Spinal cord (tissue), 10 donors: Measurements from ENCODE around the gene ZBTB7B. TPM values are rescaled to one million over a fixed set of nuclear protein-coding genes. Genes with fewer than 3 reads are reported as not detected.
A peak's percentile ranks its signal among the peaks of the same experiment; 100 is the strongest.

Experiments
- DNase-seq, 6 donors: peaks; one replicate each; pipeline versions ENCODE4 v3.0.0 to v3.0.0-alpha.2; 2013 to 2015; ENCODE audit warnings: low spot score in 6 of 6, low read depth in 4 of 6
- H3K27ac ChIP-seq: one replicate; pipeline ENCODE4 v1.5.1; 2013; ENCODE audit warnings: low read depth, low read length, control low read depth
- H3K27me3 ChIP-seq: one replicate; pipeline ENCODE4 v1.6.1; 2013; ENCODE audit warnings: low read length; ENCODE audit not compliant: control insufficient read depth, insufficient read depth
- H3K36me3 ChIP-seq: one replicate; pipeline ENCODE4 v1.6.1; 2013; ENCODE audit warnings: low read length; ENCODE audit not compliant: control insufficient read depth, insufficient read depth
- H3K4me1 ChIP-seq: one replicate; pipeline ENCODE4 v1.6.1; 2013; ENCODE audit warnings: low read length; ENCODE audit not compliant: control insufficient read depth, insufficient read depth
- H3K4me3 ChIP-seq: one replicate; pipeline ENCODE4 v1.5.1; 2013; ENCODE audit warnings: low read depth, low read length, control low read depth
- H3K9me3 ChIP-seq: one replicate; pipeline ENCODE4 v1.6.1; 2013; ENCODE audit warnings: low read length; ENCODE audit not compliant: control insufficient read depth, insufficient read depth
- WGBS: methylation state at CpG from one replicate; pipeline ENCODE4 v1.1.5; 2013; ENCODE audit warnings: missing lambda C conversion rate; ENCODE audit not compliant: insufficient coverage; 5-methylcytosine and 5-hydroxymethylcytosine counted together
- long read RNA-seq, 4 donors: transcript quantifications; one replicate each; lab custom pipeline, GENCODE V29; 2026
- polyA plus RNA-seq, 2 donors: library from polyadenylated mRNA; unstranded; fragments of 120-200 nt; gene quantifications; one replicate each; pipeline ENCODE4 v1.2.1, GENCODE V29; 2013; ENCODE audit not compliant: insufficient read length in 2 of 2
- total RNA-seq, 2 donors: library from RNA; depleted of rRNA in 1 of 2; stranded (reverse); fragments of 120-200 nt in 1 of 2; fragments of >200 nt in 1 of 2; gene quantifications; one replicate each; pipeline versions ENCODE4 v1.2.3 to v1.2.4, GENCODE V29; 2013 to 2014
- donor health status: healthy.

Gene ZBTB7B
- total RNA-seq = 10 to 100 TPM in 1 of 2 donors, 1 to 10 TPM in 1; 7.3 to 10.7 TPM
- 1 to 10 TPM; 8.7 to 9.0 TPM for polyA plus RNA-seq
- long read RNA-seq, donor 1 = 0 reads
- long read RNA-seq, donor 2 = 0 reads
- long read RNA-seq, donor 3, partial matches to known transcripts = 0 of 1 reads
- long read RNA-seq, donor 3, other reads (novel, unspliced or antisense) = 0 of 1 reads
- long read RNA-seq, donor 4, partial matches to known transcripts = 0 of 8 reads
- long read RNA-seq, donor 4, other reads (novel, unspliced or antisense) = 0 of 8 reads

DNA sequence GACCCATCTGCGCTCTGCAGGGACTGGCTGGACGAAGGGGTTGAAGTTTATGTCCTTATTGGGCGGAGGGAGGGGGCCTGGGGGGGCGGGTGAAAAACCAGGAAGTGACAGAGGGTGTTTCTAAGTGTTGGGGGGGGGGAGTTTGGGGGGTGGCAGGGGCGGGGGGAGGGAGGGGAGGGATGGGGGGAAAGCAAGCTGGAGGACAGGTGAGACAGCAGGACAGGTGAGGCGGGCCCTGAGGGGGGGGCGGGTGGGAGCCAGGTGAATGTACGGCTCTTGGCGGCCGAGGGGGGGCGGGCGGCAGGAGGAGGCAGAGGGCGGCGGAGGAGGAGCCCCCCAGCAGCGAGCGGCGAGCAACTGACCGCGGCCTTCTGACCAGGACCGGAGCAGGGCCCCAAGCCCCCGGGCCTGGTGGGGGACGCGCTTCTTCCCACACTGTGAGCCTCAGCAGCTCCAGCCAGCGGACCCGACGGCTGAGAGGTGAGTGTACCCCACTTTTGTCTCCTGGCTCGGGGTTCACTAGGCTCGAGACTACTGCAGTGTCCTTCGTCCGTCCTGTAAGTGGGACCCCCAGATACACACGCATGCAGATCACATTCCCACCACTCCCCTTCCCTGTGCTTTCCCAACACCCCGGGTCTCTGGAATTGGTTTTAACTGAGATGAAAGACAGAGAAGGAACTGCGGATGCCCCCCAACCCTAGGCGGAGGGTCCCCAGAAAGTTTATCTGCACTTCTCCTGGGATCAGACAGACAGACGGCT is at the start of gene ZBTB7B:
ZBTB7B (plus strand) TSS at position 339 of the 763 bp plus-strand sequence. CDS start 11,859 bp downstream, outside the sequence.
- H3K27me3 ChIP-seq = peaks cover 4% of the 10 kb centered on the region
- H3K4me3 ChIP-seq = peak within 1 kb of the TSS; percentile 68
- H3K4me1 ChIP-seq = peaks cover 79% of the 10 kb centered on the region
- H3K36me3 ChIP-seq = peaks cover 2% of the 10 kb centered on the region
- 2% methylated on average over 25 of the region's 35 CpGs for WGBS
- H3K9me3 ChIP-seq = no peaks in the 10 kb centered on the region
- DNase-seq = peak in 1 of 6 donors; percentile 43
- H3K27ac ChIP-seq = peak within 1 kb of the TSS; percentile 87

DNA sequence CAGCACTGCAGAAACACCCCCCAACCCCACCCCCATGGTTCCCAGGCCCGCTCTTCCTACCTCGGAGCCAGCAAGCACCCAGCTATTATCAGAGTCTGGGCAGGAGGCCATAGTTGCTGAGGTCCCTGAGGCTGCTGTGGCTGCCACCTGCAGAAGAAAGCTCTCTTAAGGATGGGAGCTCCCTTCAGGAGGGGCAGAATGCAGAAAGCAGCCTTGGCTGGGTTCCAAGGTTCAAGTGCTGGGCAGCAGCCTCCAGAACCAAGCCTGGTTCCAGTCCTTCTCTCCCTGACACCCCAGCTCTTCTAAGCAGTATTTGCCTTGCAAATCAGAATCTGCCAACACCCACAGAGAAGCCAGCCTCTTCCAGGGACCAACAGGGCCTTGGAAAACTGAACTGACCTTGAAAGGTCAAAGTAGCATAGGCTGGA is 49.0 kb upstream of the ZBTB7B start:
- H3K9me3 ChIP-seq = no peaks in the 10 kb centered on the region
- WGBS = 71% methylated on average over 2 of the region's 2 CpGs
- H3K27ac ChIP-seq = no peak overlapping the region
- H3K27me3 ChIP-seq = no peaks in the 10 kb centered on the region
- DNase-seq = no peak
- H3K4me1 ChIP-seq = peaks cover 59% of the 10 kb centered on the region
- H3K36me3 ChIP-seq = peaks cover 32% of the 10 kb centered on the region
- H3K4me3 ChIP-seq = no peak overlapping the region

DNA sequence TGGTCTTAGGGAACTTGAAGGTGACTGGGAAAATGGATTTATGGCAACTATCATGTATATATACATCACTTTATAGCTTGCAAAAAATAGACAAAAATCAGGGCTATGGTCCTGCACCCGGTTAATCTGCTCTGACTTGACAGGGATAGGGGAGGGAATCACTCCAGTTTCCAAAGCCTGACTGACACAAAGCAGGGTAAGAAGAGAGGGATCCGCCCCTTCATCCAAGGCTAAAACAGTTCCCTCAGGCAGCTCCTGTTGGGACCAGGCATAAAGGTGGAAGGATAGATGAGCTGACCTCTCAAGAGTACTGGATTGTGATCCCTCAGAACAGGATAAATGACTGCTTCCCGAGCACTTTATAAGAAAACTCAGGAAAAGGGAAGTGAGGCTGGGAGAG is 48.1 kb upstream of the ZBTB7B start:
- Histone ChIP-seq H3K27ac (peak overlapping the region; percentile 76), H3K4me1 (peaks cover 68% of the 10 kb centered on the region), H3K9me3 (no peaks in the 10 kb centered on the region), H3K27me3 (no peaks in the 10 kb centered on the region), H3K4me3 (no peak overlapping the region), H3K36me3 (peaks cover 41% of the 10 kb centered on the region)
- no CpG with 5 or more reads among the region's 3 CpGs for WGBS
- no peak for DNase-seq

DNA sequence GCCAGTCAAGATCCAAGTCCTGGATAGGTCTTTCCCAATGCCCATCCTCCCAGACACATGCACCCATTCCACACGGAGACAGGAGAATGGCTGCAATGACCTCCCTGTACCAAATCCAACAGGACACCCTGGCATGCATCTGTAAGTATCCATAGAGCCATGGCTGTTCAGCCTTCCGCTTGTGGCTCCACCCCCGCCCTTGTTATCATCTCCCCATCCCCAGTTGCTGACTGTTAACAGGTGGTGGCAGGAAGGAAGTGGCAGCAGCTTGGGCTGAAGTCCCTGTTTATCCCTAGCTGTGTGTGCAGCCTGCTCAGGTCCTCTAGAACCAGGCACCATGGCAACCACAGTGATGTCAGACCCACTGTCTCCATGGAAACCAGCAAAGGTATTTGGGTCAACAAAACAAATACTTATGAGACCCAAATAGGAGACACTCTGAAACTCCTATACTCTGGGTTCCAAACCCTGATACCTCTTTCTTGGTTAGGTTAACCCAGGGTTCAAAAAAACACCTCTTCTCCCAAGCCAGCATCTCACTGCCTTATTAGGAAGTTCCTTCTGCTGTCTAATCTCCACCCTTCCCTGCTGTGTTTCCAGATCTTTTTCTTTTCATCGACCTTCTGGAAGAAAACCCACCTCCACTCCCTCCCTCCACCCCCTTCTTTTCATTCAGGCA is 47.4 kb upstream of the ZBTB7B start:
- no peaks in the 10 kb centered on the region for H3K27me3 ChIP-seq
- peak overlapping the region; percentile 42 for H3K4me3 ChIP-seq
- no peaks in the 10 kb centered on the region for H3K9me3 ChIP-seq
- 4% methylated on average over 2 of the region's 4 CpGs for WGBS
- DNase-seq = peak in 2 of 6 donors; percentile 85 to 87
- peak overlapping the region; percentile 81 for H3K27ac ChIP-seq
- H3K4me1 ChIP-seq = peaks cover 68% of the 10 kb centered on the region
- peaks cover 45% of the 10 kb centered on the region for H3K36me3 ChIP-seq

DNA sequence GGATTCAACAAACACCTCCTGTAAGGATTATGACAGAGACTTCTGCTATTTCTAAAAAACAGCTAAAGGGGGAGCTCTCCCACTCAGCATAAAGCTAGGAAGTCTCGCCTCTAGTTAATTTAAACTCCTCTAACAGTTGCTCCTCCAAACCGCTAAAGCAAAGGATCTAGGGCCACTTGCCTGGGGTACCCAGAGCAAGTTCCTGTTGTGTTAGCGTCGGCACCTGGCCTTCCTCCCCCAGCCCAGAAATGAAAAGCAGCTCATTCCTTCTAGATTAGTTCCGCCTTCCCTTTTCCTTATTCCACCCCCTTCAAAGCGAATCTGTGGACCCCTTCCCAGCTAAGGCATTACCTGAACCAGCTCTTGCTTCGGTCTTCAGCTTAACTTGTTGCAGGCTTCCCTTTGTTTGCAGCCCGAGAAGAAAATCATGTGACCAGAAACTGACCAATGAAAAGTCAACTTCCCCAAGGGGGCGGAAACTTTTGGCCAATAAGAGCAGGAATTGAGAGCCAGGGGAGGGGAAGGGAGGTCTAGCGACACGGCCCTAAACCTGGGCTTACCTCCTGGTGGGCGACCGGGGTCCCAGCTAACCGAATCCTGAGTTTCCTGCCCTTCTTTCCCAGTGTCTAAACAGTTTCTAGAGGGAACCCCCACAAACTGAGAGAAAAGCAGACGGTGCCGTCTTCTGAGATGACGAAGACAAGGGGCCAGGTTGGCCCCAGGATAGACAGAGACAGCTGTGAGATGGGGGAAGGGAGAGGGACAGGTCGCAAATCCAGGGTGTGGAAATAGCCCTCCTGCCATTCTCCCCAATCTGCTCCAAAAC is 46.7 kb upstream of the ZBTB7B start, which contains the start of gene PBXIP1:
PBXIP1 (minus strand) TSS at position 382 of the 826 bp plus-strand sequence. CDS start 2,378 bp downstream, outside the sequence.
- peak in 5 of 6 donors; percentile 83 to 98 (median 91) for DNase-seq
- peaks cover 71% of the 10 kb centered on the region for H3K4me1 ChIP-seq
- peak within 1 kb of the TSS; percentile 42 for H3K4me3 ChIP-seq
- 0% methylated on average over 14 of the region's 18 CpGs for WGBS
- peak within 1 kb of the TSS; percentile 81 for H3K27ac ChIP-seq
- no peaks in the 10 kb centered on the region for H3K9me3 ChIP-seq
- no peaks in the 10 kb centered on the region for H3K27me3 ChIP-seq
- H3K36me3 ChIP-seq = peaks cover 37% of the 10 kb centered on the region

DNA sequence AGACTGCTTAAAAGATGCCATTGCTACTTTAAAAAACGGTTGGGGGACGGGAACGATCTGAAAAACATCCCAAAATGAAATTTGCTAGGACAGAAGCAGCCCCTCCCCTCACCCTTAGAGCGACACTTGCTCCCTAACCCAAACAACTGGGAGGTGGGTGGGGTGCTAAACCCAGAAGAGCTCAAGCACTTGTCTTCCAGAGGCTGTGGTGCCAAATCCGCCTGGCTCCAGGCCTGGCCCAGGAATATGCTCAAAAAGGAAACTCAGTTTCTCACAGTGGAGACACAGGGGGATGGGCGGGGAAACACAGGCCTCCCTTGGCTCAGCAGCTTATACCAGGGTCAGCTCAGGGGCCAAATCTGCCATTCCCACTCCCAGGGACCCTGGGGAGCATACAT is 46.1 kb upstream of the ZBTB7B start:
- peaks cover 31% of the 10 kb centered on the region for H3K36me3 ChIP-seq
- peak overlapping the region; percentile 42 for H3K4me3 ChIP-seq
- no peaks in the 10 kb centered on the region for H3K27me3 ChIP-seq
- peak in 2 of 6 donors; percentile 66 to 83 for DNase-seq
- WGBS = 14% methylated on average over 2 of the region's 6 CpGs
- peak overlapping the region; percentile 81 for H3K27ac ChIP-seq
- H3K9me3 ChIP-seq = no peaks in the 10 kb centered on the region
- H3K4me1 ChIP-seq = peaks cover 71% of the 10 kb centered on the region

DNA sequence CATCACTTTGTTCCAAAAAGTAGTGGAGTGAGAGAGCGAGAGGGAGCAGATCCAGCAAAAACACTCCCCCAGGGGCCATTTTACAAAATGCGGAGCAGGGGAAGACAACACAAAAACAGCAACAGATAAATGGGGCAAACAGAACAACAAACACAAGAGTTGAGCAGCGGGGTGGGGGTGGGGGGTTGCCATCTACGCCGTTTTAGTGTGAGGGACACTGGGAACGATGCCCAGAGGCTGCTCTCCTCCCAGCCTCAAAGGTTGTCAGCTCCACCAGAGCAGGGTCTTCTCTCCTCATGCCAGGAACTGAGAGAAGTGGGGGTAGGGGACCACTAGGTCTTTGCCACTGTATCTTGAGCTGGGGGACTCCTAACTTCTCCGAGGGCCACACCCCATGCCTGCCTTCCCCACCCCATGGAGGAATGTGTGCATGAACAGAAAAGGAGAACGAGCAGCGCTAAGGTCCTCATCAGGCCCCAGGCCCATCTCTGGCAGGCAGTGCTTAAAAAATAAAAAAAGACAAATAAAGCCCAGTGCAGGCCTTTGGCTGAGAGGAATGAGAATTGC is 45.4 kb upstream of the ZBTB7B start:
- Histone ChIP-seq H3K4me1 (peaks cover 67% of the 10 kb centered on the region), H3K27me3 (no peaks in the 10 kb centered on the region), H3K4me3 (peak overlapping the region; percentile 42), H3K27ac (peak overlapping the region; percentile 81), H3K9me3 (no peaks in the 10 kb centered on the region), H3K36me3 (peaks cover 25% of the 10 kb centered on the region)
- no CpG with 5 or more reads among the region's 9 CpGs for WGBS
- DNase-seq = peak in 2 of 6 donors; percentile 60 to 62

DNA sequence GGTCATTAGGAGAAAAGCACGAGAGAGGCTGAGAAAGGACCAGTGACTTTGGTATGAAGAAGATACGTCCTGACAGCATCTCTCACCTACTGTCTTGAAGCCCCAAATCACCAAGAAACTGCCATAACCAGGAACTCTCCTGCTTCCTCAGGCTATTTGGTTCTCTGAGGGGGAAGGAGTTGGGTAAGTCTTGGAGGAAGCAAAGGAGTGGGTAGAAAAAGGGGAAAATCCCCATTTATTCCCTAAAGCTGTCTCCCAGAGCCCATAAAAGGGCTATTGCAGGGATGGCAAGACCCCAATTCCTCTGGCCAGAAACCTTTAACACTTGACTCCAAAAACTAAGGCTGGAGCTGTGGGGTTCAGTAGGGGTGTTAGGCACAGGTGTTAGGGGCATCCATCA is 44.6 kb upstream of the ZBTB7B start:
- no CpG with 5 or more reads among the region's 2 CpGs for whole genome bisulfite sequencing
- no peak overlapping the region for H3K4me3 ChIP-seq
- H3K27ac ChIP-seq = peak overlapping the region; percentile 81
- H3K27me3 ChIP-seq = no peaks in the 10 kb centered on the region
- H3K9me3 ChIP-seq = no peaks in the 10 kb centered on the region
- no peak for DNase-seq
- H3K4me1 ChIP-seq = peaks cover 67% of the 10 kb centered on the region
- peaks cover 23% of the 10 kb centered on the region for H3K36me3 ChIP-seq
